Tibial artery (tissue), 4 donors: ENCODE data around the gene TNFRSF19.

ENCODE experiments used
- DNase-seq, 2 donors: peaks; one replicate each; pipeline ENCODE4 v3.0.0-alpha.2; 2019
- H3K27ac ChIP-seq, 2 donors: fragments of 200-600 bp; sonication (generic) in 1 of 2; 1 replicate in 1 of 2; 2 replicates in 1 of 2; pipeline ENCODE4 v1.5.1; 2018 to 2019; ENCODE audit warnings: mild to moderate bottlenecking in 1 of 2
- H3K27me3 ChIP-seq, 2 donors: fragments of 200-600 bp; sonication (generic) in 1 of 2; one replicate each; pipeline versions ENCODE4 v1.5.1 to v1.6.0; 2016 to 2019
- H3K36me3 ChIP-seq, 3 donors: fragments of 200-600 bp; sonication (generic) in 2 of 3; one replicate each; pipeline ENCODE4 v1.5.1; 2016 to 2019; ENCODE audit warnings: mild to moderate bottlenecking in 2 of 3
- H3K4me1 ChIP-seq, 4 donors: fragments of 200-600 bp; sonication (generic) in 2 of 4; 1 replicate in 3 of 4; 2 replicates in 1 of 4; pipeline ENCODE4 v1.5.1; 2016 to 2019
- H3K4me3 ChIP-seq, 2 donors: fragments of 200-600 bp; sonication (generic) in 1 of 2; 1 replicate in 1 of 2; 2 replicates in 1 of 2; pipeline ENCODE4 v1.5.1; 2018 to 2019; ENCODE audit warnings: mild to moderate bottlenecking in 2 of 2
- H3K9me3 ChIP-seq, 3 donors: fragments of 200-600 bp; sonication (generic) in 1 of 3; one replicate each; pipeline ENCODE4 v1.5.1; 2016 to 2019
- CTCF ChIP-seq, 2 experiments: fragments of 200-600 bp in 1 of 2; fragments of 450-650 bp in 1 of 2; IDR thresholded peaks; one replicate each; pipeline ENCODE4 v1.5.1; 2017 to 2019; ENCODE audit warnings: antibody characterized with exemption in 2 of 2, mild to moderate bottlenecking in 1 of 2, moderate library complexity in 1 of 2
- intact Hi-C: fragments of 100-400 bp; cut with DNase I; formaldehyde crosslinking; loops from one replicate; pipeline ENCODE4 v1.15.0; 2023; ENCODE audit warnings: low total_unique reads

Gene TNFRSF19

GRCh38 chr13:23628765-23629565 is 58.8 kb downstream of the TNFRSF19 start:
- no peak overlapping the region for H3K27ac ChIP-seq
- TF ChIP-seq CTCF (IDR thresholded peaks at IDR 0.05): no peak
- intact Hi-C loops: no loop called here
- no peaks in the 10 kb centered on the region for H3K9me3 ChIP-seq
- H3K36me3 ChIP-seq: no peaks in the 10 kb centered on the region
- H3K4me1 ChIP-seq: peaks cover 0 to 12% (median 5%) of the 10 kb centered on the region in 4 donors
- H3K4me3 ChIP-seq: no peak overlapping the region
- H3K27me3 ChIP-seq: no peaks in the 10 kb centered on the region
- DNase-seq: no peak

- Histone ChIP-seq H3K9me3 (no peaks in the 10 kb centered on the region), H3K36me3 (no peaks in the 10 kb centered on the region), H3K4me1 (peaks cover 0 to 12% (median 5%) of the 10 kb centered on the region in 4 donors), H3K27ac (no peak overlapping the region), H3K27me3 (no peaks in the 10 kb centered on the region), H3K4me3 (no peak overlapping the region)
- intact Hi-C loops: no loop called here
- TF ChIP-seq CTCF (IDR thresholded peaks at IDR 0.05): no peak
- no peak for DNase-seq
Measured at GRCh38 chr13:23629566-23630272, 59.5 kb downstream of the TNFRSF19 start.

GRCh38 chr13:23630349-23631093 is 60.3 kb downstream of the TNFRSF19 start:
- DNase-seq: no peak
- H3K27me3 ChIP-seq: no peaks in the 10 kb centered on the region
- no peak overlapping the region for H3K4me3 ChIP-seq
- intact Hi-C loops: no loop called here
- H3K9me3 ChIP-seq: no peaks in the 10 kb centered on the region
- H3K36me3 ChIP-seq: no peaks in the 10 kb centered on the region
- no peak overlapping the region for H3K27ac ChIP-seq
- no peak for TF ChIP-seq CTCF (IDR thresholded peaks at IDR 0.05)
- peaks cover 0 to 12% (median 5%) of the 10 kb centered on the region in 4 donors for H3K4me1 ChIP-seq

- H3K9me3 ChIP-seq: no peaks in the 10 kb centered on the region
- H3K27ac ChIP-seq: no peak overlapping the region
- no peaks in the 10 kb centered on the region for H3K36me3 ChIP-seq
- no peak overlapping the region for H3K4me3 ChIP-seq
- no peak for DNase-seq
- no peak for TF ChIP-seq CTCF (IDR thresholded peaks at IDR 0.05)
- H3K27me3 ChIP-seq: no peaks in the 10 kb centered on the region
- intact Hi-C loops: no loop called here
- H3K4me1 ChIP-seq: peaks cover 0 to 12% (median 5%) of the 10 kb centered on the region in 4 donors
Measured at GRCh38 chr13:23631311-23632047, 61.3 kb downstream of the TNFRSF19 start.

GRCh38 chr13:23632048-23632582 is 61.9 kb downstream of the TNFRSF19 start:
- Histone ChIP-seq H3K27ac (no peak overlapping the region), H3K36me3 (no peaks in the 10 kb centered on the region), H3K9me3 (no peaks in the 10 kb centered on the region), H3K27me3 (no peaks in the 10 kb centered on the region), H3K4me3 (no peak overlapping the region), H3K4me1 (peaks cover 0 to 12% (median 5%) of the 10 kb centered on the region in 4 donors)
- intact Hi-C loops: no loop called here
- no peak for DNase-seq
- no peak for TF ChIP-seq CTCF (IDR thresholded peaks at IDR 0.05)
